GM19240 (cell line): ENCODE measurements around the gene PDGFRB.
"Not testable (repeated sequence)": the region's sequence is repeated elsewhere in the genome, so short reads cannot be mapped to it uniquely, and the experiment has no call there.

ENCODE experiments used
- DNase-seq: peaks from one replicate; pipeline ENCODE4 v3.0.0; 2011; ENCODE audit warnings: low spot score; ENCODE audit not compliant: insufficient read length

PDGFRB gene

DNA sequence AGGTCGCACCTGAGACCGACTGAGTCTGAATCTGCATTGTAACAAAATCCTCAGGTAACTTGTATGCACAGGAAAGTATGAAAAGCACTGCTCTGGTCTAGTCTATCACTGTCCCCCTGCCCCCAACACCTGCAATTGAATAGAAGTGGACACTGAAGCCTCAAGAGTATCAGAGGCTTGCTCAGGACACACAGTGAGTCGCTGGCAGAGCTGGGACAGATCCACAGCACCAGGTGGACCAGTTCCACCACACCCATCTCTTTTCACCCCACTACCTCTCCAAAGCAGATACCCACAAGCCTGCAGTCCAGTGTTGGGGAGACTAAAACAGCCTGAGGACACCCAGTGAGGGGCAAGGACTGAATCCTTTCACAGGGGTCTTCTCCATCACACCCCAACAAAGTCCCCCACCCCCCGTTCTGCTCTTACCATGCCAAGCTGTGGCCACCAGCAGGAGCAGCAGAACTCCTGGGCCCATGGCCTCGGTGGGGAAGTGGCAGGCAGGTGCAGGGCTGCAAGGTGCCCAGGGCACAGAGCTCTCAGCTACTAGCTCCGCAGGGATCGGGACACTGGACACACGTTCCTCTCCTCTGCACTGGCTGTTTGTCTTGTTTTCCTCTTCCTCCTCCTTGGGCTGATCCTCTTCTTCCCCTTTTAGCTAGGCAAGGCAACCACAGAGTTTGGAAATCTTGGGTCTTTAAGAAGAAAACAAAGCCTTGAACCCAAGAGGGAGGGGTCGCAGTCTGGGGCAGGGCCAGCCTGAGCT is 69.5 kb downstream of the PDGFRB start, which contains the start of gene CSF1R:
TSS of gene CSF1R (minus strand) at position 605 of the 766 bp plus-strand sequence. CDS start at position 478, 127 bp downstream.
- DNase-seq, result no peak

DNA sequence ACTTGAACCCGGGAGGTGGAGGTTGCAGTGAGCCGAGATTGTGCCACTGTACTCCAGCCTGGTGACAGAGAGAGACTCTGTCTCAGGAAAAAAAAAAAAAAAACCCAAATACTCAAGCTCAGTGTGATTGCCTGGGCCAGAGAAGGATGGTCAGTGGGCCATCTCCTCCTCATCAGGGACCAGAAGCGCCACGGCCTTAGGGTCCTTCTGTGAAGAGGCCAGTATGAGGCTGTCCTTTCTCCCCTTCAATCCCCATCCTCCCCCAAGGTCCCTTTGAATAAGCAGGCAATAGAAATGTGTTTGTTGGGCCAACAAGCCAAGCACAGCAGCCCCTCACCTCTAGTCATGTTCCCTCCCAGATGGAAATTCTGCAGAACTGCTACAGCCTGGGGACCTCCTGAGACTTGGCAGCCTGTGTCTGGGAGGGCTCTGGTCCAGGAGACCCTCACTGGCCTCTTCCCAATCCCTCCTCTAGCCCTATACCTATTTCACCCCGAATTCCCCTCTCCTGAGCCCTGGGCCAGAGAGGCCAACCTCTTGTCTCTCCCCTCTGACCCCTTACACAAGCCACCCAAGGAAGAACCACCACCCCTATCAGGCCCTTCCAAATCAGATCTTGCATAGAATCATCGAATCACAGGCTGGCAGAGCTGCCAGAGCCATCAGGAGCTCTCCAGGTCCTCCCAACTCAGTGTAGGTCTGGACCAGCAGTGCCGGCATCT is 70.3 kb downstream of the PDGFRB start:
- no peak for DNase-seq

DNA sequence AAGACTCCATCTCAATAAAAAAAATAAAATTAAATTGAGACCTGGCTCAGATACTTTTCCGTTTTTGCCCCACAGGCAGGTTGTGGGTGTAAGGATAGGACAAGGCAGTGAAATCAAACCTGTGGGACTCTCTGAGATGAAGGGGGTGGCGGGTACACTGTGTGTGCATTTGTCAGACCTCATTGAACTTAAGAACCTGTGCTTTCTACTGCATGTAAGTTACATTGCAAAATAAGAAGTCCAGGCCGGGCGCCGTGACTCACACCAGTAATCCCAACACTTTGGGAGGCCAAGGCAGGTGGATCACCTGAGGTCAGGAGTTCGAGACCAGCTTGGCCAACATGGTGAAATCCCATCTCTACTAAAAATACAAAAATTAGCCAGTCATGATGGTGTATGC is 70.9 kb downstream of the PDGFRB start:
- not testable (repeated sequence) for DNase-seq

DNA sequence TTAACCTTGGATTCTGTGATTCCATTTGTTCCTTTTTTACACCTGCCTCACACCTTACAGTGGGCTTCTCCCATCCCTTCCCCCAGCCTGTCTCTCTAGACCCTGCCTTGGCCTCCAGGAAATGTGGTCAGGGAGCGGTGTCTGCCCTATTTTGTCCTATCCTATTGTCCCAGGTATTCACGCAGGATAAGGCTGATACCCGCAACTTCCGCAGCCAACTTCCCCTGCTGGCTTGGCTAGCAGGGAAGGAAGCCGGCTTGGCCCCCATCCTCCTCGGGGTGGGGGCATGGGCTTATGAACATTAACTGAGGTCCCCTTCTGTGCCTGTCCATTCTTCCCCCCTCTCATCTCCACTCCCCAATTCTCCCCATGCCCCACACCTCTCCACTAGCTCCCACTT is 72.8 kb downstream of the PDGFRB start:
- no peak for DNase-seq

DNA sequence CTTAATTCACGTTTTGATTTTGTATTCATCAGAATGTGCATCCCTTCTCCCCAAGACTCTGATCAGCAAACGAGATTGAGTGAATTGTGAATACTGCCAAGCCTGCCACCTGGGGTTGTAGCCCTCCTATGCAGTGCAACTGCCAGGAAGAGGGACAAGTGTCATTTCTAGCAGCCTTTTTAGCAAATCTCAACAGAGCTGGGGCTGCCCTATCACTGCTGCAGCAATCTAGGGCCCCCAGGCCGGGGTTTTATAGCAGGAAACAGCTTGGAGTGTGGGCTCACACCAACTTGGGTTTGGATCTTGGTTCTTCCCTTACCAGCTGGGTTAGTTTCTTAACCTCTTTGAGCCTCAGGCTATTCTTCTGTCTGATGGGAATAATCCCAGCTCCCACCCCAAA is 73.3 kb downstream of the PDGFRB start:
- DNase-seq, result no peak

DNA sequence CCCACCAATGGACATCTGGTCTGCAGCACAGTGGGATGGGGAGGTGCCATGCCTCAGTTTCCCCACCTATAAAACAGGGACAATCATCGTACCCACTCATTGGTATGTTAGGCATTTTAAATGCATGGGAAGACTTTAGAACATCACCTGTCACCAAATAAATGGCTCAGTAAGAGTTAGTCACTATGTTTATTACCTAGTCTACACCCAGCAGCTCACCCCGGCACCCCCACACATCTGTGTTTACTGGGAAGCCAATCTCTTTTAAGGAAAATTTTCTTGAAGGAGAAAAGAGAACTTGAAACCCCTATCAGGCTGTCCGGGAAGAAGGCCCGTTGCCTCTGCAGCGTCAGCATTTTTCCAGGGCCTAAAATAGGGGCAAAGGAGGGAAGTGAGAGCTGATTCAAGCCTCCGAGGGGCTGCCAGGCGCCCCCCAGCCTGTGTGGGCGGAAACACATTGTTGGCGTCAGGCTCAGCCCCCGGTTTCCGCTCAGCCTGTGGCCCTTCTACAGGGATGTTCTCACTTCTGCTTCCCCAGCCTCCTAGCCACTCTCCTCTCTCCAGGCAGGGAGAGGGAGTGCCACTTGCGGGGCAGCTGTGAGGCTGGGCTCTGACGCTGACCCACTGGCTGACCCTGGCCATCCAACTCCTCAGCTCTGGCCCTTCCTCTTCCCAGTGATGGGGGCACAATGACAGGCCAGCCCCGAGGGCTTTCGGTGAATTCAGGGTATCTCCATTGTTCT is 73.9 kb downstream of the PDGFRB start:
- DNase-seq, result peak; percentile 43

DNA sequence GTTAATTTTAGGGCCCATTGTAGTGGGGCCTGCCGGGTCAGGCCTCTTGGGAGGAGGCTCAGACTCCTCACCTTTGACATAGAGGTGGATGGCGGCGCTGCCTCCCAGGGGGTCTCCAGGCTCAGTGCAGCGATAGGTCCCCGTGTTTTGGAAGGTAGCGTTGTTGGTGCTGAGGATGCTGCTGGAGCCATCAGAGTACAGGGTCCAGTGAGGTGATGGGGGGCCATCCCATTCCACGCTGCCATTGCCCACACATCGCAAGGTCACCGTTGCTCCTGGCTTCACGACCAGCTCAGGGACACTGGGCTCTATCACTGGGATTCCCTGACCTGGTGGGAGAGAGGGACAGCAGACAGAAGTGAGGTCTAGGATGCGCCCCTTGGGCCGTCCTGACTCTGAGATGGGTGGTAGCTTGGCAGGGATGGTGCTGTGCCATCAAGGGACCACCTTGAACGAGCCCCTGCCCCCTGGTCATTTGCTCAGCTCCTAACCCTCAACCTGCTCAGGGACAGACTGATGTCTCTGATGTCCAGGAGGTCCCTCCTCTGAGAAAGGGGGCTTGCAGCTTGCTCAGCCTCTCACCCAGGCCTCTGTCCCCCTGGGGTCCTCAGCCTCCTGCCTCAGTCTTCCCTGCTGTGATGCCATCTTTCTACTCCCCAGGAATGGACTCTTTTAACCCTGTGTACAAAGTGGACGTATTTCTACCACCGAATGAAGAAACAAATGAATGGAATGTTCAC is 74.8 kb downstream of the PDGFRB start:
- no peak for DNase-seq

DNA sequence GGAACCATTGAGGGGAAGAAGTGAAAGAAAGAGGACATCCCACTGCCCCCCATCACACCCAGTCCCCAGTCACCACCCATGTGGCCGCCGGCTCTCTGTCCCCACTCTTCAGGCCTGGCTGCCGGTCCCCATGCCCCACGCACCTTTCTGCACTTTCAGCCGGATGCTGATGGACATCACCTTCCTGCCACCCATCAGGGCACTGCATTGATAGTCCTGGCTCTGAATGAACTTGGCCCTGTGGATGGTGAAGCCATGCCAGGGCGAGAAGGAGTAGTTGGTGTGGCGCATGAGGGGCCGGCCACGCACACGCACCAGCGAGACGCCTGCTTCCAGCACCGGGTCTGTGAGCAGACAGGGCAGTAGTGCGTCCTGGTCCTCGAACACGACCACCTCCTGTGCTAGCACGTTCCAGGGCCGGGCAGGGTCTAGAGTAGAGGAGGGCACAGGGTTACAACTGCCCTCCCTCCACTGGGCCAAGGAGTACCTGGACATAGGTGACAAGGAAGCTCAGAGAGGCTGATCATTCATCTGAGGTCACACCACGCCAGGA is 75.7 kb downstream of the PDGFRB start:
- no peak for DNase-seq

DNA sequence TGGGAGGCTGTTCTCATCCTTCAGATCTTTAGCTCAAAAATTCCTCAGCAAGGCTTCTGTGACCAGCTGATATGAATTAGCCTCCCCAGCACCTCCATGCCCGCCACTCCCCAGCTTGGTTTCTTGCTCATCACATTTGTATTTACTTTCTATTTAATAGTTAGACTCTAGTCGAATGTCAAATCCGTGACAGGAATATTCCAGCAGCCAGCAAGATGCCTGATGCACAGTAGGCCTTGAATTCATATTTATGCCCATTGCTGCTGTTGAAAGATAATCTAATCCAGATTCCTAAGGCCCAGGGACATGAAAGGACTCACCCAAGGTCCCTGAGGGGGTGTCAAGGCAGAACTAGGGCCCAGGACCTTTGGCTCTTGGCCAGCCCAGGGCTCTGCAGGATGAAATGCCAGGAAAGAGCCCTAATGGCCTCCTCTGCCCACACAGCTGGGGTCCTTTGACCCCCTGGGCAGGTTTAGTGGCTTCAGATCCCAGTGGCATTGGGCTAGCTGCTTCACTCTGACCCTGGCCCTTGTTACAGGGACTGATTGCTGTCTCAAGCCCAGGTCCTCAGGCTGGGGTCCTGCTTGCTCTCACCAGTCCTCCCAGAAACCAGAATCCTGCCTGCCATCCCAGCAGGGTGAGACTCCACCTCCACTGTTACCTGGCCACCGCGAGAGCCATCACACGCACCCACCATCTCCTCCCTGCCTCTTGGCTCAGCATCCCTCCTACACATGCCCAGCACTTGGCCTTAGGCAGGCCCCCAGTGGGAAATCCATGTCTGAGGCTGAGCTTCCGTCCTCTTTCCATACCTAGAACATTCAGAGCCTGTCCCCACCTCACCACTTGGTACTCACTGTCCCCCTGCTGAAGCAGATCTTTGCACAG is 76.6 kb downstream of the PDGFRB start:
- no peak for DNase-seq

DNA sequence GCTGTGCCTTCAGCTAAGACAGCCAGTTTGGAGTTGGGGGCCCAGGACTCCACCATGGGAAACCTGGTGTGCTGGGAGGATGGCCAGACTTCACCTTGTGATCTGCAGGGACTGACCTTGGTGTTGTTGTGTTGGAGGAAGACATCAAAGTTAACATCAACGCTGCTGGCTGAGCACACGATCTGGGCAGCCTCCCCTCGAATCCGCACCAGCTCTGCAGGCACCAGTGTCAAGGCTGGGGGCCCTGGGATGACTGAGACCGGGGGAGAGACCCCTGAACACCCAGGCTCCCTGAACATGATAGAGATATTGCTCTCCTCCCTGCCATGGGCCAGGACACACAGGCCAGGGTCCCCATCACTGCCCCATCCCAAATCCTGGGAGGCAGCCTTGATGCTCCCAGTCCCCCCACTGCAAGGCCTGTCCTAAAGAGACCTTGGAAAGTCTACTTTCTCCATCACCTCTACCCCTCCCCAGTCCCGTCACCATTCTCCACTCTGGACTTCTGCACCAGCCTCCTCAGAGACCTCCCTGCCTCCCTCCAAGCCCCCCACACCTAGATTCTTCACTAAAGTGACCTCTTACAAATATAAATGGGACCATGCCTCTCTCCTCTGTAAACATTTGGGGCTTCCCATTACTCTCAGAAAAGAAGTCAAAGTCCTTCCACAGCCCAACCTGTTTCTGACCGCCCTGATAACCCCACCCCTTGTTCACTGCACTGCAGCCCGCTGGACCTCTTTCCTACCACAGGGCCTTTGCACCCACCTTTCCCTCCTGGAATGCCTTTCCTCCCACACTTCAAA is 77.4 kb downstream of the PDGFRB start:
- no peak for DNase-seq

DNA sequence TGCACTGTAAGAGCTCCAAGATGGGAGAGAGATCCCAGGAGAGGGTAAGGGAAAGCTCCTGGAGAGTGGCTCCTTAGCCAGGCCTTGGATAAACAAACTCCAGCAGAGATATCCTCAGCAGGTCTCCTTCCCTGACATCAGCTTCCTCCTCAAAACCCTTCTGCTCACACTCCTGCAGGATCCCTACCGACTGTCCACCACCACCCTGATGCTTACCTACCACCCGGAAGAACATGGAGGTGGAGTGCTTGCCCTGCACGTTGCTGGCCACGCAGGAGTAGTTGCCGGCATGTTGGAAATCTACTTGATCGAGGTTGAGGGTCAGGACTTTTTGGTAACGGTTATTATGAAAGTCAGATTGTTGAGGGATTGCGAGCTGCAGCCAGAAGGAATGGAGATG is 78.6 kb downstream of the PDGFRB start:
- no peak for DNase-seq

DNA sequence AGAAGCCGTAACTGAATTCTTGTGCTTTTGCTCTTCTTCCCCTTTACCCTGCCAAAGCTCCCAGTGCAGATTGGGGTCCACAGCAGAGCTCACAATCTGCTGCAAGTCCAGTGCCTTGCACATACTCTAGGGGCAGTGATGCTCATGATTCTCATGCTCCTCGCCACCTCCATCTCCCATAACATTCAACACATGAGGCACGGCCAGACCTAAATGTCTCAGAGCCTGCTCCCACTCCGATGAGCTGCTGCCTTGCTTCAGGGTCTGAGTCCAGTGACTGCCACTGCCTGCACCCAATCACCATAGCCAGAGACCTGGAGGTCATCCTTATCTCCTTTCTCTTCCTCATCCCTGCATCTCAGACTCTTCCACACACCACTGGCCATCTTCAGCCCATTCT is 79.8 kb downstream of the PDGFRB start:
- DNase-seq, result no peak

DNA sequence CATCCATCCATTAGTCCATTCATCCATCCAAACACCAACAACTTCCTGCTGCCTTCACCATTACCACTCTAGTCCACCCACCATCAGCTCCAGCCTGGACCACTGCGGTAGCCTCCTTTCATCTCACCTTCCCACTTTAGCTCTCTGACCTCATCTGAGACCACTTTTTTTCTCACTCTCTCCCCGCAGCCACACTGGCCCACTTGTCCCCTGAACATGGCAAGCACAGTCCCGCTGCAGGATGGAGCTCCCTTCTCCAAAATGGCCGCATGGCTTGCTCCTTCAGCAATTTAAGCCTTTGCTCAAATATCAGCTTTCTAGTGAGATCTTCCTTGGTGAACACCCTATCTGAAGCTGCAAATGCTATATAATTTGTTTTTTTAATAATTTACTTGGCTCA is 80.4 kb downstream of the PDGFRB start:
- DNase-seq, result no peak

DNA sequence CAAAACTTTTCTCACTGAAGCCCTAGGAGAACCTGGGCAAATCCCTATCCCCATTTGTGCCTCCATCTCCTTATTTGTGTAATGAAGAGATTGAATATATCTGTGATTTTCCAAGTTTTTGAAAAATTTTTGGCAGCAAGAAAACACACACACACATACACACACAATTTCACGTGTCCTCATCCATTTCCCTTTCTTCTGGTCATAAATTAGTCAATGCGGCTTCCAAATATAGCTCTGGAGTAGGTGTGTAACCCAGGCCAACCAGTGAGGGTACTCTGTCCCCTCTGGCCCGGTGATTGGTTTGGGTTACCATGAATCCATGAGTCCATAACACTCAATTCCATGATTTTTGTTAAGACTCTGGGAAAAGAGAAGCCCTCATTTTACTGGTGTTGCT is 82.0 kb downstream of the PDGFRB start:
- no peak for DNase-seq

DNA sequence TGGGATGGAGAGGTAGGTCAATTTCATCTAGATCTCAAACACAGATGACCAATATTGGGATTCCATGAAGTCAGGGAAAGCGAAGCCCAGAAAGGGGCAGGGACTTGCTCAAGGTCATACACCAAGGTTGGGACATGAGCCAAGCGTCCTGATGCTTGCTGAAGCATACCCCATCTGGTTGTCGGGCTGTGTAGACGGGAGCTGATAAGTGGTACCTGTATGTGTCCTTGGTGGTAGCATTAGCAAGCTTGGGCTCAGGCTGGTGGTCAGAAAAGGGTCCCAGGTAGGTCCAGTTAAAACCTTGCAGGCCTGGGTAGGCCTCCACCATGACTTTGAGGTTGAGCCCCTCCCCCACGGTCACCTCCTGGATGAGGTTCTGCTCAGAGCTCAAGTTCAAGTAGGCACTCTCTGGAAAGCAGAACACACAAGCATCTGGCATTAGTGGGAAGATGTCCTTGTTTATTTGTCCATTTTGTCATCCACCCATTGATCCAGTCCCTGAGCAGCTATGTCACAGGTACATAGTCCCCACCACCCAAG is 82.5 kb downstream of the PDGFRB start:
- DNase-seq, result no peak

DNA sequence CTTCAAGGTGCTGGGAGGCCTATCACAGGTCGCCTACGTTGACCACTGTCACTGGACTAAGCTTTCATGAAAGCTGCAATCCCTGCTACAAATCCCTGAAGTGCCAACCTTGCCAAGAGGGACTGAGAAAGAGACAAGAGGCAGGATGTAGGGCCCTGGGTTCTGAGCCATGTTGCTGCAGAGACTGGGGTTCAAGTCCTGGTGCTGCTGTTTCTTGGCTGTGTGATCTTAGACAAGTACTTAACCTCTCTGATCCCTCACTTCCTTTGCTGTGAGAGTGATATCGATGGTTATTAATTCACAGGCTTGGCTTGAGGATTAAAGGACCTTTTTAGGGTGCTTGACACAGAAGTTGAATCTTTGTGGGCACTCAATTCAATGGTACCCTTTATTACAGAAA is 84.8 kb downstream of the PDGFRB start:
- DNase-seq, result no peak

DNA sequence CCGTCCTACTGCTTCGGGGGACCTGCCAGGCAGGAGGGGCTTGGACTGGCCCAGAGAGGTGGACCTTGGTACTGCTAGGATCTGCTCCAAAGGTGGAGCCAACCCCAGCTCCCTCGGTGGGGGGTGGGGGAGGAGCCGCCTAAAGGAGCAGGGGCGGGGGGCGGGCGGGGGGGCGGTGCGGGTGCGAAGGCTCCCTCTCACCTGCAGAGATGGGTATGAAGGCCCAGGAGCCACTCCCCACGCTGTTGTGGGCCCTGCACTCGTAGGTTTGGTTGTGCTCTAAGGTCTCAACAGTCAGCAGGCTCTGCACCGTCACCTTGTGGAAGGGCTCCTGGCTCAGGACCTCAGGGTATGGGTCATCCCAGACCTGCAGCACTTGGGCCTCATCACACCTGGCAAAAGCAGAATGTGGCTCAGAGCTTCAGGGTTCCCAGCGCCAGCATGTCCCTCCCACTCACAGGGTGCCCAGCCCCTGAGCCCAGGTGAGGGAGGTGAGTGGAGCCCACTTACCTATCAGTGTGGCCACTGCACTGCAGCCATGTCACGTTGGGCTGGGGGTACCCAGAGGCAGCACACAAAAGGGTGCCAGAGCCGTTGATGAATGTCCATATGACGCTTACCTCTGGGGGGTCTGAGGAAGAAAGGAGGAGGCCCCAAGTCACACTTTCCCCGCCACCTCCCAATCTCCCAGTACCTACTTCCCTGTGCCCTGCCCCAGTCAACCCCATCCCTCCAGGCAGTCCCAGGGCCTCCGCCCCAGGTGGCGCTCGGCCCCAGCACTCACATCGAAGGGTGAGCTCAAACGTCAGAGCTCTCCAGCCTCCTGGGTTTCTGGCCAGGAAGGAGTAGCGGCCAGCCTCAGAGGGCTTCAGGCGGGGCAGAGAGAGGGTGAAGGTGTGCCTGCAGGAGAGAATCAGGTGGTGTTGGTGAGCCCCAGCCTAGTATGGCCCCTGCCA is 85.7 kb downstream of the PDGFRB start:
- no peak for DNase-seq
